DMS153 (cell line): ENCODE data around the gene IQCE.

Experiments used
- DNase-seq: peaks from one replicate; lab custom pipeline; 2025; lab: John Stamatoyannopoulos, UW

IQCE gene

DNA sequence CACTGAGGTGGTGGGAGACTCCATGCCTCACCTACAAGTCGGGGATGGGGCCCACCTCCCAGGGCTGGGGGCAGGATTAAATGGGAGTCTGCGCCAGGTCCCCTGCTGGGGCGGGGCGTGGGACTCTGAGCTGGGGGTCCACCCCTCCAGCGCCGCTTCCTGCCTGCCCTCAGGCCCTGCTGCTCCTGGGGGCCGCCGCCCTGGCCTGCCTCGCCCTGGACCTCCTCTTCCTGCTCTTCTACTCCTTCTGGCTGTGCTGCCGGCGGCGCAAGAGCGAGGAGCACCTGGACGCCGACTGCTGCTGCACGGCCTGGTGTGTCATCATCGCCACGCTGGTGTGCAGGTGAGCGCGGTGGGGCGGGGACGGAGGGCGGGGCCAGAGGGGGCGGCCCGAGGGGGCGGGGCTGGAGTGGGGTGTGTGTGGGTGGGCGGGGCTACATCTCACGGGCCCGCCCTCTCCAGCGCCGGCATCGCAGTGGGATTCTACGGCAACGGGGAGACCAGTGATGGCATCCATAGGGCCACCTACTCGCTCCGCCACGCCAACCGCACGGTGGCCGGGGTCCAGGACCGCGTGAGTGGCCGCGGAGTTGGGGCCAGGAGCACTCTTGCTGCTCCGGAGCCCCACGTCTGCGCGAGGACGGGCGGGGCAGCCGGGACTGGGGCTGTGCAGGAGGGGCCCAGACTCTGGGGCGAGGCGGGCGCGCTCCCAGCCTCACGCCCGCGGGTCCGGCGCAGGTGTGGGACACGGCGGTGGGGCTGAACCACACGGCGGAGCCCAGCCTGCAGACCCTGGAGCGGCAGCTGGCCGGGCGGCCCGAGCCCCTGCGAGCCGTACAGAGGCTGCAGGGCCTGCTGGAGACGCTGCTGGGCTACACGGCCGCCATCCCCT, 88.1 kb downstream of the IQCE start:
- no peak for DNase-seq

DNA sequence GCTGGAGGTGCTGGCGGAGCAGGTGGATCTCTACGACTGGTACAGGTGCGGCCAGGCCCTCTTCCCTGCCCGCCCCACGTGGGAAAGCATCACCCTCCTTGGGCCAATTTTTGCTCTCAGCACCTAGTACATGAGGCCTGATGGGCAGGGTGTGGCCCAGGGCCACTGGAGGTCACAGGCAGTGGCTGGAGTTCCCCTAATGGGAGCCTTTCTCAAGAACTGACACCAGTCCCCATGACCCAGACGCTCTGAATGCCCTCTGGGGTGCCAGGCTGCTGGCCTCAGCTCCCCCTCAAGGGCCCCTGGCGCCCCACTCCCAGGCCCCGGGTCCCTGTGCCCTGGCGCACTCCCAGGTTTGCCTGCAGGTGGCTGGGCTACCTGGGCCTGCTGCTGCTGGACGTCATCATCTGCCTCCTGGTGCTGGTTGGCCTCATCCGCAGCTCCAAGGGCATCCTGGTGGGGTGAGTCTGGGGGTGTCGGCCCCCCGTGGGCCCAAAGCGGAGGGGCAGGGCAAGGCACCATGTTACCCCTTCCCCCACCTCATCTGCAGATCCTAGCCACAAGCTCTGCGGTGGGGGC, 88.9 kb downstream of the IQCE start:
- DNase-seq, result no peak

DNA sequence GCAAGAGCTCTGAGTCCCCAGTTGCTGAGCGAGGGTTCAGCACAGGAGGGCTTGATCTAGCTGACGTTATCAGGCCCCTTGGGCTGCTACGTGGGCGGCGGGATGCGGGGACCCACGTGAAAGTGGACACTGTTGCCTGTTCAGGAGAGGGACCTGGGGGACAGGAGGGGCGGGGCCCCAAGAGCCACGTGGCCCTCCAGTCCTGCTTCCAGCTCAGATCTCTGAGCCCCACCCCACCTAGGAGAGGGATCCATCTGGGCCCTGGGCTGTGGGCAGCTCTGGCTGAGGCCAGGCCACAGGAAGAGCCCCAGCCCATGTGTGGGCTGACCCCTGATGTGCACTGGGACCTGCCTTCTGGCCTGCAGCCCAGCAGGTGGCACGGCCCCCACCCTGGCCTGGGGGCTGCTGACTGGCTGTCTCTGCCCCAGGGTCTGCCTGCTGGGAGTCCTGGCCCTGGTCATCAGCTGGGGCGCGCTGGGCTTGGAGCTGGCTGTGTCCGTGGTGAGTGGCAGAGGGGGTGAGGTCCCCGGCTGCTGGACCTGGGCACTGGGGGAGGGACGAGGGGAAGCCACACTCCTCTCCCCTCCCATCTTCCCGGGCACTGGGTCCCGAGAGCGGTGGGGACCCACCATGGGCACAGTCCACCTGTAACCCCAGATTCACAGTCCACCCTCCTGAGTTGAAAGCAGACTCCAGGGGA, 90.5 kb downstream of the IQCE start:
- no peak for DNase-seq

DNA sequence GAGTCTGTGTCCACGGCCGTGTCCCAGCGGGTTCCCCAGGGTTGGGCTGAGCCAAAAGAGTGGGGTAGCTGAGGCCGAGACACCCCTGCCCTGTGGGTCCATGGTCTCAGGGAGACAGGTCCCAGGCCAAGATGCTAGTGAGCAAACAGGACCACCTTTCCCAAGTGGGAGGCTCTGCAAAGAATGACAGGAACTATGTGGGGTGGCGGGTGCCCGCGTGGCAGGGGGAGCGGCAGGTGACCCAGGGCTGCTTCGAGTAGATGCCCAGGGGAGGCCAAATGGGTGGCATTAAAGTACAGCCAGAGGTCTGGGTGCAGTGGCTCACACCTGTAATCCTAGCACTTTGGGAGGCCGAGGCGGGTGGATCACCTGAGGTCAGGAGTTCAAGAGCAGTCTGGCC, 91.2 kb downstream of the IQCE start:
- no peak for DNase-seq

DNA sequence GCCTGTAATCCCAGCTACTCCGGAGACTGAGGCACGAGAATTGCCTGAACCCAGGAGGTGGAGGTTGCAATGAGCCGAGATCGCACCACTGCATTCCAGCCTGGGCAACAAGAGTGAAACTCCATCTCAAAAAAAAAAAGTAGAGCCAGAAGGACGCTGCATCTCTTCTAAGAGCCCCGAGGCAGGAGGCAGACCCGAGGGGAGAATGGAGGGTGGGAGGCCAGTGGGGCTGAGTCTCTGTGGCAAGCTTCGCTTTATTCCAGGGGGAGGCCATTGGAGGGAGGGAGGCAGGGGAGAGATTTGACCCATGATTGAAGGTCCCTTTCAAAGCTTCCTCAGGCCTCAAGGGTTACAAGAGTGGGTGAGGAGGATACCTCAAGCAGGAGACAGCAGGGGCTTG, 91.7 kb downstream of the IQCE start:
- DNase-seq, result no peak

DNA sequence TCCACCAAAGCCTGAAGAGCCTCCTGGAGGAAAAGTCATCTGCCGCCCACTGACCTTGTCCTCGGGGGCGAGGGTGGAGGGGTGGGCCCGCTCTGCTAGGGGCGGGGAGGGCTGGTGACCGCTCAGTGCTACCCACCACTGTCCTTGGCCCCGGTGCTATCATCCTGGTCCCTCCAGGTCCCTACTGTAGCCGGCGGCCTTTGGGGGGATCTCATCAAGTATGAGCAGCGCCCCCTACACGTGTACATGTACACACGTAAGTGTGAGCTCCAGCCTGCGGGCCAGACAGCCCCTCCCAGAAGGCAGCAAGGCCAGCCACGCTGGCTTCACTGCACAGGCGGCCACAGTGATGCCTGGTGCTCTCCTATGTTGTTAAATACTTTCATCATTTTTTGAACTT, 92.6 kb downstream of the IQCE start:
- no peak for DNase-seq

DNA sequence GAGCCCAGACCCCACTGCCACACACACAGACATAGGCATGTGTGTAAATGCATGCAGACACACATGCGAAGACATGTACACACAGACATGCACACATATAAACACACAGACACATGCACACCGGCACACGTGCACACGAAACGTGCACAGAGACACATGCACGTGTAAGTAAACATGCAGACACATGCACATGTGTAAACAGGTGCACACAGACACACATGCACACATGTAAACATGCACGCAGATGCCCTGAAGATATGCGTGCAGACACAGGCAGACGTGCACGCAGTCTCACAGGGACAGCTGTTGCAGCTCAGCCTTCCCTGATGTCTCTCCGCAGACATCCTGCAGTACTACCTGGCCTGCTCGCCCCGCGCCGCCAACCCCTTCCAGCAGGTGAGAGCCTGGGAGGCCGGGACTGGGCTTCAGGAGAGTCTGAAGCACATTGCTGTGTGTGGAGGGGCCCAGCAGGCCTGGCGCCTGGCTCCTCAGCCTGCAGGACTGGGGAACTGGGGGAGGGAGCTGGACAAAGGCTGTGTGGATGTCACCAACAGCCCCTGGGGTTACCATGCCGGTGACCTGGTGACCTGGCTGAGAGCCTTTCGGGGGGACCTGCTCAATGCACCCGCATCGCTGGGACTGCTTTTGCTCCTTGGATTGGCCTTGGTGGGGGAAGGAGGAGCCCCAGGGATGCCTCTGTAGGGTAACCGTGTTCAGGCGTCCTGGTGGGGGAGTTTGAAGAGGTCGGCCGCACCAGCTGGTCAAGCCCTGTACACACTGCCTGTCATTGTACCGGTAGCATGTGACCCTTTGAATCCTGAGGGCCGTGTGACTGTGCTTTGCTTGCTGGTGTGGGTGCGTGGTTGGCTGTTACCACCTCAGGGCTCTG, 93.3 kb downstream of the IQCE start:
- no peak for DNase-seq

DNA sequence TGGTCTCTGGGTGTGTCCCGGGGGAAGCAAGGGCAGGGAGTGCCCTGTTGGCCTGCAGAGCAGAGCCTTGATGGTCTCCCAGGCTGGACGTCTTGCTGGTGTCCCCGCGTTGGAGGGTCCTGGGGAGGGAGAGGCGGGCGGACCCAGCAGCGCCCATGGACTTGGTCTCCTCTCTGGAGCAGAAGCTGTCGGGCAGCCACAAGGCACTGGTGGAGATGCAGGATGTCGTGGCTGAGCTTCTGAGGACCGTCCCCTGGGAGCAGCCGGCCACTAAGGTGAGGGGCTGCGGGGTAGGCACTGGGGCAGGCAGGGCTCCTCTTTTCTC, 93.9 kb downstream of the IQCE start:
- DNase-seq, result no peak

DNA sequence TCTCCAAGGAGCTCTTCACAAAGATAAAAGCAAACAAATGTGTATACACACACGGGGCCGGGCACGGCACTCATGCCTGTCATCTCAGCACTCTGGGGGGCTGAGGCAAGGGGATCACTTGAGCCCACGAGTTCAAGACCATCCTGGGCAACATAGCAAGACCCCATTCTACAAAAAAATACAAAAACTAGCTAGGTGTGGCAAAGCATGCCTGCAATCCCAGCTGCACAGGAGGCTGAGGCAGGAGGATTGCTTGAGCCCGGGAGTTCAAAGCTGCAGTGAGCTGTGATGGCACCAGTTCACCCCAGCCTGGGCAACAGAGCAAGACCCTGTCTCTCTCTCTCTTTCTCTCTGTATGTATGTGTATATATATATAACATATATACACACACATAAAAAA, 95.3 kb downstream of the IQCE start:
- peak; percentile 40 for DNase-seq

DNA sequence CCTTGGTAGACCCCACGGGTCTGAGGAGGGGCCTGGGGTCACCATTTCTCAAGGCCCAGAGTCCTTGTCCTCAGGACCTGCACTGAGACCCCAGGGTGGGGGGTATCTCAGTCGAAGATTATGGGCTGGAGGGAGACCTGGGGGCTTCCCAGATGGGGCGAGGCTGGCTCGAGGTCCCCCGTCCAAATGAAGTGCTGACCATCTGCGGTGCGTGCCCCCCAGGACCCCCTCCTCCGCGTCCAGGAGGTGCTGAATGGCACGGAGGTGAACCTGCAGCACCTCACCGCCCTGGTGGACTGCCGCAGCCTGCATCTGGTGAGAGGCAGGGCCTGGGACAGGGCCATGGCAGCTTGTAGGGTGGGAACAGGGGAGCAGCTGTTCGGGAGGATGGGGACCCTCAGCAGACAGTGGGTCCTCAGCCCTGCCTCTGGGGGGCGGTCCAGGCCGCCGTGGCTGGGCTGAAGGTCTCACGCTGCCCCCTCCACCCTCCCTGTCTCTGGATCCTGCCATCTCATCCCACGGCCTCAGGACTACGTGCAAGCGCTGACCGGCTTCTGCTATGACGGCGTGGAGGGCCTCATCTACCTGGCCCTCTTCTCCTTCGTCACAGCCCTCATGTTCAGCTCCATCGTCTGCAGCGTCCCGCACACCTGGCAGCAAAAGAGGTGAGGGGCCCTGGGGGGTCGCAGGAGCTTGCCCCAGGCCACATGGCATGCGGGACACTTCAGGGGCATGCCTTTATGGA, 97.3 kb downstream of the IQCE start:
- no peak for DNase-seq

DNA sequence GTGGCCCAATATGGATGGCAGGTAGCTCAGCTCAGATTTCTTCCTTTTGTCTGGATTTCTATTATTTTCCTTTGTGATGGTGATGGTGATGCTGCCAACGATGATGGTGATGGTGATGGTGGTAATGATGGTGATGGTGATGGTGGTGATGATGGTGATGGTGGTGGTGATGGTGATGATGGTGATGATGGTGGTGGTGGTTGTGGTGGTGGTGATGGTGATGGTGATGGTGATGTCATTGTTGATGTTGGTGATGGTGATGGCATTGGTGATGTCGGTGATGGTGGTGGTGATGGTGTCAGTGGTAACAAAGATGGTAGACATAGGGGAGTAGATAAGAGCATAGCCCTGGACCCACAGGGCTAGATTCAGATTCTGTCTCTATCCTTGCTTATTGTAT, 98.4 kb downstream of the IQCE start:
- DNase-seq, result no peak

DNA sequence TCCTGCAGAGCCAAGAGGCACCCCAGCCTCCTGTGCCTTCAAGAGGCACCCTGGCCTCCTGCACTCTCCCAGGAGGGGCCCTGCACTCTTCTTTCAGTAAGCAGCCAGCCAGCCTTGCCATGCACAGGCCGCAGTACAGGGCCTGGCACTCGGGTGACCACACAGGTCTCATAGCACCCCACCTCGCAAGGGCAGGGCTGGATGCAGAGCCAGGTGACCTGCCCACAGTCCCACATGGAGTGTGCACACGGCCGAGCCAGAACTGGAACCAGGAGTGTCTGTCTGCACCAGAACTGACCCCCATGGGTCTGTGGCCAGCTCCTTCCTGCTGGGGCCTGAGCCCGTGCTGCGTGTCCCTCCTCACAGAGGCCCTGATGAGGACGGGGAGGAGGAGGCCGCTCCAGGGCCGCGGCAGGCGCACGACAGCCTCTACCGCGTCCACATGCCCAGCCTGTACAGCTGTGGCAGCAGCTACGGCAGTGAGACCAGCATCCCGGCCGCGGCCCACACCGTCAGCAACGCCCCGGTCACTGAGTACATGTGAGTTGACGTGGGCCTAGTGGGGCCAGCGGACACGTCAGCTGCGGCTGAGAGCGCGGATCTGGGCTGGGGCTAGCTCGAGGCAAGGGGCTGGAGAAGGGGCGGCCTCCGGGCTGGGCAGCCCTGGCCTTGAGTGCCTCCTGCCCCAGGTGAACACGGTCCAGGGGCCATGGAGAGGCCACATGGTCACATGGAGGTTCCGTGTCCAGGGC, 99.3 kb downstream of the IQCE start:
- DNase-seq, result no peak

DNA sequence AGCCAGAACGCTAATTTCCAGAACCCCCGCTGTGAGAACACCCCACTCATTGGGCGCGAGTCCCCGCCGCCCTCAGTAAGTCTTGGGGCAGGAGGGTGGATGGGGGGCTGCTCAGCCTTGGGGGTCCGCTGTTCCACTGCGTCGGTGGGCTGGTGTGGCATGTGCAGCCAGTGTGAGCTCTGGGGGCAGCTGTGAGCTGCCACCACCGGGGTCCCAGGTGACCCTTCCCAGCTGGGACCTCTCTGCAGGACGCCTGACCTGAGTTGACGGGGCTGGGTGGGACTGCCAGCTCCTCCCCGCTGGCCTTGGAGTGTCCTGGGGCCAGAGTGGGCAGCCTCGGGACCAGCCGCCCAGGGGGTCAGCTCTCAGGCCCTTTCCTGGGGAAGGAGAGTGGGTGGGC, 100.2 kb downstream of the IQCE start:
- no peak for DNase-seq

DNA sequence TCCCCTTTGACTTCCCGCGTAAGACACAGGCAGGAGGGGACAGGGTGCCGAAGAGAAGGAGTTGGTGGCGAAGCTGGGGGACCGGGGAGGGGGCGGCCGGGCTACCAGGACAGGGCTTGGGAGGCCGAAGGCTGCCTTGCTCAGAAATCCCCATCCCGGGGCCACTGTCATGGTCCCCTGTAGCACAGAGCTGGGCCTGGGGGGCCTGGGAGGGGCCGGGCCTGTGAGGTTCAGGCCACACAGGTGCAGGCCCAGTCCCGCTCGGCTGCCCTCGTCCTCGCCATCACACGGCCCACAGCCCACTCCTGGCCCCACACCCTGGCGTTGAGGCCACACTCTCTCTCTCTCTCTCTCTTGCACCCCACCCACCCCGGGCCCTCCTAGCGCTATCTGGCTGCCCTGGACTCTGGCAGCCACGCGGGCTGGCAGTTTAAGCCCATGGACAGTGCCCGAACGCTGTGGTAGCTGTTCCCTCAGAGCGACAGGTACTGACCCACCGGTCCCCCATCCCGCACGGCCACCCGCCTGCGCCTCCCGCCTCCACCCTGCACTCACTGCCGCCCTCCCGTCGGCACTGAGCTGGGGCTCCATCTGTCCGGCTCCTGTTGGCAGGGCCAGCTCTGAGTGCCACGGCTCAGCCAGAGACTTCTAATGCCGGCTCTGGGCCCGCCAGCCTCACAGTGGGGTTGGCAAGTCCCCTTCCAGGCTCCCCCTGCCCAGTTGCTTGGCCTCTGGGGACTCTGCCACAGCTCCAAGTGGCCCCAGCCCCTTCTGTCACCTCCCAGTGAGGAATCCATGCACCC, 101.0 kb downstream of the IQCE start:
- no peak for DNase-seq

DNA sequence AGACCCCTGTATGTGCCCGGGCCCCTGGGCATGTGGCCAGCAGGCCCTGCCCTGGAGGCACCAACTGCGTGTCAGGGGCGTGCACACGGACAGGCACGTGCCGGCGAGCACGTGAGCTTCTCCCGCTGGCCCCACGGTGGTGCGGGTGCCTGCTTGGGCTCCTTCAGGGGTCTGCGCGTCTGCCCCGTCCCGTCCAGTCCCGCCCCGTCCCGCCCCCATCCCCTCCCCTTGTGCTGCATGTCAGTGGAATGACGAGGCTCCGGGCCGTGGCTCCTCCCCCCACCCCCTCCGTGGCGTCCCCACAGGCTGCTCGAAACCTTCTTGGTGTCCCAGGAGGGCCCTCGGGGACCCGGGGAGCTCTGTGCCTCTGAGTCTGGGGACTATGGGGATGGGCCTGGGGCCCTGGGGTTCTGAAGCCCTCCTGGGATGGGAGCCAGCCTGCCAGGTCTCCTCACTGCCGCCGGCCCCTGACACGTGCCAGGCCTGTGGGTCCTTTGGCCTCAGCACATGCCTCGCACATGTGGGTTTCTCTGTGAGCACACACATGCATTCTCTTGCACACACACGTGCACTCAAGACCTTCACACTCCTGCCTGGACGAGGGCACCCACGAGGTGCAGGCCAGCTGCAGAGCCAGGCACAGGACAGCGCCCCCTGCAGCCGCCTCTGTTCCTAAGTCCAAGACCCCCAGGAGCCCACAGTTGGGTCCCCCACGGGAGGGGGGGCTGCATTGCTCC, 101.7 kb downstream of the IQCE start:
- no peak for DNase-seq

DNA sequence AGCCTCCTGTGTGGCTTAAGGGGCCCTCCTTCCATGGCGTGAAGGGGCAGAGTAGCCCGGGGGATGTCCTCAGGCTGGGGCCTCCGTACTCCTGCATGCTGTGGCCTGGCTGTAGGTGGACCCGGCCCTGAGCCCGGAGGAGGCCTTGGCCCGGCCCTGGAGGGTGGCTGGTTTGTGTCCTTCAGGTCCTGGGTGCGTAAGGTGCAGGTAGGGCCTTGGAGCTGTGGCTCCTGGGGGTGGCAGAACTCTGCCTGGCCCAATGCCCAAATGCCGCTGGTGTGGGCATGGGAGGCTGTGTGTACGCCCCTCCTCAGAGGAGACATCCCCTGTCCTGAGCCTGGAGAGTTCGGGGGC, 102.3 kb downstream of the IQCE start:
- no peak for DNase-seq

DNA sequence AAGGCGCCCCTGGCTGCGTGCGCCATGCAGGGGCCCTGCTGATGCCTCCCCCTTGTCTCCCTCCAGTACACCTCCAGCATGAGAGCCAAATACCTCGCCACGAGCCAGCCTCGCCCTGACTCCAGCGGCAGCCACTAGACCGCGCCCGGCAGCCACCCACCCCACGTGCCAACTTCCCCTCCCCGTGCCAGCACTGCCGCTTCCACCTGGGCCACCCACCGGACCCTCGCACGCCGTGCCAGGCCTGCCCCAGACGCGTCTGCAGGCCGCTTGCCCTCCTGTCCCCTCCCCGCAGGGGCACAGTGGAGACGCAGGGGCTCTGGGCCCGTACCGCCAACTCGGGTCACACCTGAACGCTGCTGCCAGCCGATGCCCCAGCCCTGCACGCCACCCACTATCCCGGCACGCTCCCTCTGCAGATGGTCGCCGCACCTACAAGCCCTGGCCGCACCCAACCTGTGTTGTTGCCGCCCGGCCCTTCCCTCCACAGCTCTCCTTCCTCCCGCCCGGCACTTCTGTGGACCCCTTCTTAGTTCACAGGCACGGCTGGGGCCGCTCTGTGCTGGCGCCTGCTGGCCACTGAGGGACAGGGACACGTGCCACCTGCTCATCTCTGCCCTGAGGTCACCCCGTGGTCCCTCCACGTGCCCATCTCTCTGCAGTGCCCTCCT, 103.0 kb downstream of the IQCE start:
- no peak for DNase-seq

DNA sequence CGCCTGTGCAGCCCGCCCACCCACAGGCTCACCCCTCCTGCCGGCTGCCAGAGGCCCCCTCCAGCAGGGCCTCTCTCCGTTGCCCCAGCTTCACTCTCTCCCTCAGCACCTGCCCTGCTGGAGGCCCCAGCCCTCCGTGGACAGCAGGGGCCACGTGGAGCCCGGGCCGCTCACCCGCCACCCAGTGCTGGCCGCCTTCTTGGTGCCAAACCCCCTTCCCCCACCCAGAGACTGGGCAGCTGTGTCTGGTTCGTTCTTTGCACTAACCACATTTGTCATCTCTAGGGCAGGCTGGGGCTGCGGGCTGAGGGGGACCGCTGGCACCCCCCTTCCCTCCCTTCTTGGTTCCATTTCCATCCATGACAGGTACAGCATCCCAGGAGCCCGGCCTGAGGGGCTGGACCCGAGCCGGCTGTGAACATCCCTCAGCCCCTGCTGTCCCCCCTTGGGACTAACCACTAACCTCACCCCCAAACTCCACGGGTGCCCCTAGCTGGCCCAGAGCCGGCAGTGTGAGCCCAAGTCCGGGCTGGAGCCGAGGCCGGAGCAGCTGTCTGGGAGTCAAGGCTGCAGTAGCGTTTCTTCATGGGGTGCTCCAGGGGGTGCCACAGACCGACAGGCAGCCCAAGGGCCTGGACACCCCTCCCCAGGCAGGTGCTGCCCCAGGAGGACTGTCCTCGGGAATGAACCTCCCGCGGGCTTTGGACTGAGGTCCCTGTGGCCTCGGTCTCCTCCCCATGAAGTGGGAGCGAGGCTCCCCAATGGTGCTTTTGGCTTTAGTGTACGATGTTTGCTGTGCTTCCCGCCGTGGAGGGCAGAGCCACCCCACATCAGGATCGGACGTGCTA, 103.7 kb downstream of the IQCE start:
- no peak for DNase-seq
